Embryonic facial prominence (tissue), 1 donor: Measurements from ENCODE around the gene ZNF681.
"Not testable (repeated sequence)": the region's sequence is repeated elsewhere in the genome, so short reads cannot be mapped to it uniquely, and the experiment has no call there.

Source experiments
- DNase-seq: peaks from one replicate; pipeline ENCODE4 v3.0.0-alpha.2; 2016; ENCODE audit errors: extremely low spot score

The ZNF681 gene

GRCh38 chr19:23692937-23693336 lies 65.8 kb downstream of the ZNF681 start:
- DNase-seq, result not testable (repeated sequence)
